Activated CD8-positive, alpha-beta memory T cell treated with anti-CD3 and anti-CD28 coated beads for 48 hours (primary cell): Measurements from ENCODE around the gene RAB25.
A peak's percentile ranks its signal among the peaks of the same experiment; 100 is the strongest.

Source experiments
- DNase-seq, 3 experiments: peaks; one replicate each; pipeline ENCODE4 v3.0.0-alpha.2; 2020; ENCODE audit warnings: low read depth in 2 of 3, low spot score in 2 of 3

The RAB25 gene

DNA sequence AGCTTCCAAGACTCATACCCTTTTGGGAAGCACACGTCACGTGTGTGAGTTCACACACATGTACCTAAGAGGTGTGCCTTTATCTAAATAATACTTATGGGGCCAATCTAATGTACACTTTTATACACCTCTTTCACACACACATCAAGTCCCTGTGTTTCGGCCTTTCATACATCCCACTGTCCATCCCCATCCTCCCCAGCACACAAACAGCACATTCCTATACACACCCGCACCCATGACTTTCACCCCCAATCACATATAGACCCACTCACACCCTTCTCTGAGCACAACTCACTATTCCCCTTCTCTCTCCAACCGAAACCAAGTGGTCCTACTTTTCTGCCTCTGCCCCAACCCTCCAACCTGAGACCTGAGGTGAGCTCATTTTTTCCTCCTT is 17.8 kb downstream of the RAB25 start:
- no peak for DNase-seq

DNA sequence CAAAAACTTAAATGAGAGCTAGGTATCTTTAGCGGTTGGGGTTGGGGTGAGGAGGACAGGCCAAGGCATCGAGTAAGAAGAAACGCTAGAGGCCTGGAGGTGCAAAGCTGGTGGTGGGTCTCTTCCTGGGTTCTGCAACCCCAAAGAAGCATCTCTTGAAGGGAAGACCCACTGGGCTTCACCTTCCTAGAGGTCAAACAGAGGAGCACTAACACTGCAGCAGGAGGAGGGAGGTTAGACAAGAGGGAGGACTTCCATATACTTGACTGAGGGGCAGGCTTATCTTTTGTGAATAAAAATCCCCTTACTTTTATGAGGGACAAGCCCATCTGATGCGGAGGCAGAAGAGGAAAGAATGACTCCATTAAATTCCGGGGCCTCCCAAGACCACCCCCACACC is 18.8 kb downstream of the RAB25 start:
- no peak for DNase-seq

DNA sequence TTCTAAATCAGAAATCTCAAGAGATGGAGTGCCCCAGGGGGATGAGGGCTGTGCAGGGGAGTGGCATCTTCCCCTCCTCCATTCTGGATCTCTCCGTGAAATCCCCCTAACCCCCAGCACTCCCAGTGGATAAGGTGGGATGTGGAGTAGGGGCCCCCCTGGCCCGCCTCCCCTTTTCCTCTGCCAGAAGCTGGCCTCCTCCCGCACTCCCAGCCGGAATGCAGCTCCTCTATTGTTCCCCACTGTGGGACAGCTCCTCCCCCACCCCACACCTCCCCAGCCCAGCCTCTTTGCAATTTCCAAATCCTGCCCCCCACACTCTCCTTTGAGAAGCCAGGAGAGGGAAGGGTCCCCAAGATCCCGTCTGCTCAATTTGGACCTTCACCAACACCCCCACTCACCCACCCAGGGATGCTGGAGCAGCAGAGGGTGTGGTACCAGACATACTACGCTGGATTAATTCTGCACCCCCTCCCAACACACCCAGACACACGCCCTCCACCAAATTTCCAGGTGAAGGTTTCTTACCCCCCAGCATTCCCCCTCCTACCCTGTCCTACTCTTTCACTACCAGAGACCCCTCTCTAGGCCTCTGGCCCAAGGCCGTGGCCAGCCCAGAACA is 19.4 kb downstream of the RAB25 start:
- no peak for DNase-seq

DNA sequence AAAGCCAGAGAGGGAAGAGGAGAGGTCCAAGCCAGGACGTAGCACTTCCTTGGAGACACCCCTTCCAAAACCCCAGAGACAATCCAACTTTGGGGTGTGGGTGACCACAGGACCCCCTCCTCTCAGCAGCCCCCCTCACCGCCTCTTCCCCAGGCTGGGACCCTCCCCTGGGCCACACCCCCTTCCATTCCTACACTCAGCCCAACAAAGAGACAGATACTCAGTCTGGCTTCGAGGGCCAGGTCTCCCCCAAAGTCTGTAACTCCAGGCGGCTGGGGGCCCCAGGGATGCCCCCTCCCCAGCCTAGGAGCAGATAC is 19.9 kb downstream of the RAB25 start:
- no peak for DNase-seq

DNA sequence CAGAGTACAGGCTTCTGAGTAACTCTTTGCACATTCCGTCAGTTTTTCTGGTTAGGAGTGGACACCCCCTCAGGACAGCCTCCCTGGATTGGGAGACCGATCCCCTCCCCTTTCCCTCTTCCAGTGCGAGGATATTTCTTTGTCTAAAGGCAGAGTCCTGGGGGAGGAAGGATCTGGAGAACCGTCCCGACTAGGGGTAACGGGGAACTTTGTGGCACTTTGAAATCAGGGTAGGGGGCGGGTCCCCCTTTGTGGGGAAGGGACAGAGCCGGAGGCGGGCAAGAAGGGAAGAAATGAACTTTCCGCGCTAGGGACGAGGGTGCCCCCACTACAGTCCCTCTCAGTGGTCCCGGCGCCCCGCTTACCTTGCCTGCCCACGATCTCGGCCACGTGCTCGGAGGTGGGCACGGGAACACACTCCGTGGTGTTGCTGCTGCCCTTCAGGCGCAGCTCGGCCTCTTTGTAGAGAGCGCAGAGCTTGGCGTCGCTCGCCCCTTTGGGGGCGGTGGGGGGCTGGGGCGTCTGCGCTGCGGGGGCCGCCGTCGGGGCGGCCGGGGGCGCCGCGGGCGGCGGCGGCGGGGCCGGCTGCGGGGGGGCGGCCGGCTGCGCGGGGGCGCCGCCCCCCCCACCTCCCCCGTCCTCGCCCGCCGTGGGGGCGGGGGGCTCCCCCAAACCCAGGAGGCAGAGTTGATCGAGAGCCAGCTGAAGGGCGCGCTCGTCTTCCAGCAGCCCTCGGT is 20.4 kb downstream of the RAB25 start:
- no peak for DNase-seq

DNA sequence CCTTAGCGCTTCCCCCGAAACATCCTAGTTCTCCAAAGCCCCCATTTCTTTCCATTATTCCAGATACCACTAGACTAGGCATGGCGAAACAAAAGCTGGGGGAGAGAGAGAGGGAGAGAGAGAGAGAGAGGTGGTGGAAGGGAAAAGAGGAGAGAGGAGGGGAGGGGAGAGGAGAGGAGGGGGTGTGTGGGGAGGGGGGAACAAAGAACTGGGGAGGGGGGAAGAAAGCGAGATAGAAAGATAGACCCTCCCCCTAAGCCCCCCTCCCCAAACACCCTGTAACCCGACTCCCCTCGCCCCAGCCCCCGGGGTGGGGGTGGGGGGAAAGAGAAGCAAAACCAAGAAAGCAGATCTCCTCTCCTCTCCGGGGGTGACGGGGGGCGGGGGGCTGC is 21.0 kb downstream of the RAB25 start:
- no peak for DNase-seq

DNA sequence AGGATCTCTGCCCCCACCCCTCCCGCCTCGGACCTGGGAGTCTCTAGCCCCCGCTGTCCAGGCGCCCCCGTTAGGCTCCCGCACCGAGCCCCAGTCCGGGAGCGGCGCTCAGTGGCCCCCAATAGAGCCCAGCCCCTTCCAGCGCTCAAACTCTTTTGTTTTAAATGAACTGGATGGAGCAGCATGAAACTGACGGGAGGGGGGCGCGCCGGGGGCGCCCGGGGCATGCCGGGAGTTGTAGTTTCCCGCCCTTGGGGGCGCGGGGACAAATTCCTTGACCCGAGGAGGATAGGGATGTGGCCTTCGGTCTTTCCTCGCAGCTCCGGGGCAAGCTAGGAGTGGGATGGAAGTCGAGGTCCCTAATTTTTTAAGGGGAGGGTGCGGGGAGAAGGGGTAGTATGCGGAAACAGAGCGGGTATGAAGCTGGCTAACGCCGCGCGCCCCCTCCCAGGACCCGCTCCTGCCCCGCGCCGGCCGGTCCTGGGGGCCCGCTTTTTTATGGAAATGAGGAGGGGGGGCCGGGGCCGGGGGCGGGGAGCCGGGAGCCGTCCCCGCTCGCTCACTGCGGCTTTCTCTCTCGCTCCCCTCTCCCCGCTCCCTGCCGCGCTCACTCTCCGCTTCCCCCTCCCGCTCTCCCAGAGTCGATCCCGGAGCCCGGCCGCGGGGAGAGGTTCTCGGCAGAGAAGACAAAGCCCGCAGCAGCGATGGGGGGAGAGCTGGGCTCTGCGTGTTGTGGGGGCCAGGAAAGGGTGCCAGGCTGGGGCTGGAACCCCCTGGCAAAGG is 21.5 kb downstream of the RAB25 start, which contains the start of gene MEX3A:
TSS of gene MEX3A (minus strand) at position 157 of the 783 bp plus-strand sequence. CDS start 467 bp downstream, outside the sequence.
- no peak for DNase-seq

DNA sequence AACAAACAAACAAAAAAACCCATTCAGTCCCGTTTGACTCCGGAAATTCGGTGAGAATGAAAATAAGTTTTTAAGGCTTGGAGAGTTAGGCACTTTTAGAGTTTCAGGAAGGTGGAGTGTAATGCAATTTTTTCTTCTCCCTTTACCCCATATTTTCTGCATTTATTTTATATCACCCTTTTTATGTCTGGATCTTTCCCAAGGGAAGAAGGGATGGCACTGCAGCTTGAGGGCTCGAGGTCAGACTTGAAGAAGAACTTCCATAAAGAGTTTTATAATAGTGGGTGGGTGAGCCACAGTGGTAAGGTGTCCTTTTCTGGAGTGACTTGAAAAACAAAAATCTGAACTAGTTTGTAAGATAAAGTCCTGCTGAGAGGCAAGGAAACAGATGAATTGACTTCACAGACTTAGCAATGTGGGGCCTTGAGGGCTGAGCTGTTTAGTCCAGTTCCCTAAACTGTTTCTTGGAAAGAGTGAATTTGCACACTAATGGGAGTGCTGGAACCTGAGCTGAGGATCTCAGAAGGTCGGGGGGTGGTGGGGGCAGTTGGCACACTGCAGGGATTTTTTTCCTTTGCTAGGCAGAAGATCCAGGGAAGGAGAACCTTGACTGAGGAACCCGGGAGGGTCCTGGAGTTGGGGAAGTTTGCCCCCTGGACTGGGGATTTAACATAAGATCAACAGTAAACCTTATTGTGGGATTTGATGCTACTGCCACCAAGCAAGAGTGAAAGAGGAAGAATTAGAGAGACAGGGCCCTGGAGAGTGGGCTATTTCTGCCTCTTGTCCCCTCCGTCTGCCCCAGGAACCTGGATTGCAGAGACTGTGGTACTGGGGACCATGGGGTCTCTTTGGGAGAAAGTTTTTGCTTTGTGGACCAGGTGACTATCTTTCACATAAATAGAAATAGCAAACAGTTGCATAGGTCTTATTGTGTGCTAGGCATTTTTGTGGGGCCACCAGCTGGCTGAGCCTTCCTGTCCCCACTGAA is 23.1 kb downstream of the RAB25 start:
- no peak for DNase-seq

DNA sequence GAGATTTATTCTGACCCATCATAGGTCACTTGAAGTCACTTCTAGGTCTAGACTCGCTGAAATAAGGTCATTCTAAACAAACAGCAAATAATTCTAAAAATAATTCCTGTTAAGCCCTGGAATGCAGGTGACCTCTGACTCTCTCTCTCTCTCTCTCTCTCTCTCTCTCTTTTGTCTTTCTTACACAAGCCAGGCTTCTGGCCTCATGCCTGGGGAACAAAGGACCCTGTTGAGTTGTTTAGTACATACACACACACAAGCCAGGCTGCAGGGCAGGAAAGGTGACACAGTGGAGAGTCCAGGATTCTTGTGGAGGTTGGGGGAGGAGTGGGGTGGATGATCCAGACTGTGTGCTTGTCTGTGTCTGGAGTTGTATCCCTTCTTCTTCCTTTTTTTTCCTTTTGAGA is 25.3 kb downstream of the RAB25 start:
- no peak for DNase-seq

DNA sequence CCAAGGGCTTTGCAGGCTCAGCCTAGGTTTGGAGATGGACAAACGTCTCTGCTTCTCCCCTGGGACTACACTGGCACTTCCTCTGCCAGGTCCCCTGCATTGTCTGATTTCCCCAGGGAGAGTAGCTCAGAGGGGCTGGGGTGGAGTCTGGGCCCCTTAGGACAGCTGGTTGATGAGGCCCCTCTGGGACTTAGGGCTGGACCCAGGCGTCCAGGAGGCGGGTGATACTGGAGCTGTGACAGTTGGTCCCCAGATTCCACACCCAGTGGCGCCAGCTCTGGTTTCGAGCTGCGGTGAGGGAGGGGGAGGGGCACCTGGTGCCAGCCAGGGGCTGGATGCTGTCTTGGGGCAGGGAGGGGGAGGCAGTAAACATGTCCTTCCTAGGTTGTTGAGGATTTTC is 28.7 kb downstream of the RAB25 start:
- no peak for DNase-seq

DNA sequence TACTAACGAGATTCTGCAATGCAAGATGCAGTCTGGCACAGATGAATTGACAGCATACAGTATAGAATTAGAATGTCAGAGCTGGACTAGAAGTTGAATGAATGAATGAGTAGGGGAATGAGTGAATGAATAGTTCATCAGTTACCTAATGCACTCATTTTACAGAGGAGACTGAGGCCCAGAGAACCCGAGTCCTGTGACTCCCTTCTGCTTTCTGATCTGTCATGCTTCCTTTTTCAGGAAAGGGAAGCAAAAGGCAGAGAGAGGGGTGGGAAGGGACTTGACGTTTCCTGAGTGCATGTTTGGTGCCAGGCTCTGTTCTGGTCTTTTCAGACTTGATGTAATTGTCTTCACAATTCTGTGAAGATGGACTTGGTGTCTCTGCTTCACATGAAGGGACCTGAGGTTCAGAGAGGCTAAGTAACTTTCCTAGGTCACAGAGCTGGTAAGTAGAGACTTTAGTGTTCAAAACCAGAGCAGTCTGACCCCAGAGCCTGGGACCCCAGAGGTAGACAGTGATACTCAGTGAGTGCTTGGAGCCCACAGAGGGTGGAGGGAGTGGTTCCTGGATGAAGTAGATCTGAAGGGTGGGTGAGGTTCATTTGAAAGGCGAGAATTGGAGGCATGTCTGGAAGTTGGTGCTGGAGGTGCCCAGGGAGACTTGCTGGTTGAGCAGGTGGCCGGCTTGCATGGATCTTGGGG is 29.3 kb downstream of the RAB25 start:
- DNase-seq: no peak

DNA sequence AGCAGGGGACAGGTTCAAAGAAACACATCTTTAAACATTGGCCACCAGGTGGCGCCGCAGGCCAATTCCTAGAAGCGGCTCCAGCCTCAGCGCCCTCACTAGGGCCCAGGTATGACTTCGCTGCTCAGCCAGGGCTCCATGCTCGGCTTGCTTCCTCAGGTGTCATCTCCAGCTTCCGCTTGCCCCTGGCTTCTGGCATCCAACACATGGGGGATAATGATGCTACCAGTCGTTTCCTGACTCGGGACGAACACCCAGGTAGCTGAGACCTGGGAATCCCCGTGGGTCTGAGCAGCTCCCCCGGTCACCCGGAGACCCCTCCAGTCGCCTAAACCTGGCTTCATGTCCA is 29.9 kb downstream of the RAB25 start:
- DNase-seq: peak; percentile 61 to 91 (median 89)

DNA sequence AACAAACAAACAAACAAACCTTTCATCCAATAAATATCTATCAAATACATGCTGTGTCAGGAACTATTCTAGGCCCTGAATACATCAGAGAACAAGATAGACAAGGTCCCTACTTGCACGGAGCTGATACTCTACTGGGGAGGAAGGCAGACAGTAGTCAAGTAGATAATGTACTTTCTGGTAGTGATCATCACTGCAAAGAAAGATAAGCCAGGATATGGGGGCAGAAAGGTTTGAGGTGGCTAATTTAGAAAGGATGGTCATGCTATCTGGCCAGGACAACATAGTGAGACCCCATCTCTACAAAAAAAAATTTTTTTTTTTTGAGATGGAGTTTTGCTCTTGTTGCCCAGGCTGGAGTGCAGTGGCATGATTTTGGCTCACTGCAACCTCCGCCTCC is 30.6 kb downstream of the RAB25 start:
- DNase-seq: no peak

DNA sequence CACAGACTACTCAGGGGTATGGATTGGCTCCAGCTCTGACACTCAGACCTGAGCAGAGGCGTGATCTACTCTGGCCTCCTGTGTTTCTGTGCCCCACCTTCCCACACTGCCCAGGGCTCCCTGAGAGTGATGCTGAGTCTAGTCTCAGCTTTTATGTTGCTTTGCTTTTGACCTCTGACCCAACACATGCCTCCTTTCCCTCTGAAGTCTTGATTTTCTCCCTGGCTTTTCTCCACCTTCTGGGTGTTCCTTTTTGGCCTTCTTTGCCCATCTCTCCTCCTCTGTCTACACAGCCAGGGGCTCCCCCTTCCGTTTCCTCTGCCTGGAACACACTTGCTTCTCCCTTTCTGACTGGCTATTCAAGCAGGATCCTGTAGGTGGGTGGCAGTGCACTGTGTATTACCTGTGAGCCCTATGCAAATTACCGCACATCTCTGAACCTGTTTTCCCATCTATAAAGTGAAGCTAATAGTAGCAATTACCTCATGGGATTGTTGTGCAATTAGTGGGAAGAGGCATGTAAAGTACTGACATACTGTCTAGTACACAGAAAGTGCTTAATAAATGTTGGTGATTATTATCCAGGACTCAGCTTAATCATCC is 35.0 kb downstream of the RAB25 start:
- DNase-seq: no peak

DNA sequence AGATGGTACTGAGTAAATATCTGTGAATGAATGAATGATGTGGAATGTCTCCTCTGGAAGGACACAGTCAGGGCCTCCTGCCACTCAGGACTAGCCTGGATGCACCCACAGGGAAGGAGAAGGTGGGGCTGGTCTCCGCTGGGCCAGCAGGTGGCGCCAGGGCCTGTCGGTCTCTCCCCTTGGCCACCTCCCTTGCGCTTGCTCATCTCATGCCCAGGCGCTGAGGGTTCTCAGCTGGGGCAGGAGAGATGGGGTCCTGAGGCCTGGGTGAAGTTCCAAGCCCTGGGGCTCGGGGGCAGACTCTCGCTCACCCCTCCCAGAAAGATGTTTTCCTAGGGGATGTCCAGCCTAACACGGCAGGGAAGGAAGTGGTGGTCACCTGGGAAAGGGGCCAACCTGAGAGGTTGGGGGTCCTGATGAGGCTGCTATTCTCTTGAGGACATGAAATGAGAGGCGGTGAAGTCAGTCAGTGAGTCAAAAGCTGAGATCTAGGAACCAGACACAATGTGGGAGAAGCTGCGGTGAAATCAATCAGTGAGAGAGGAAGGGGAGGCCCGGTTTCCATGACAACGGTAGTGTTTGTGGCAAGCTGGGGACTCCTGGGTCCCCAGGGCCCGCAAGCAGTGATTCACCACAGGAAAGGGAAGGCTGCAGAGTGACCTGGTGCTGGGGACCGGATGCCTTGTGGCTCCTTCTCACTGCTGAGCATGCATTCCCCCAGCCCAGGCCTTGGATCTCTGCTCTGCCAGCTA is 35.9 kb downstream of the RAB25 start:
- DNase-seq: peak; percentile 78 to 82 (median 81)

DNA sequence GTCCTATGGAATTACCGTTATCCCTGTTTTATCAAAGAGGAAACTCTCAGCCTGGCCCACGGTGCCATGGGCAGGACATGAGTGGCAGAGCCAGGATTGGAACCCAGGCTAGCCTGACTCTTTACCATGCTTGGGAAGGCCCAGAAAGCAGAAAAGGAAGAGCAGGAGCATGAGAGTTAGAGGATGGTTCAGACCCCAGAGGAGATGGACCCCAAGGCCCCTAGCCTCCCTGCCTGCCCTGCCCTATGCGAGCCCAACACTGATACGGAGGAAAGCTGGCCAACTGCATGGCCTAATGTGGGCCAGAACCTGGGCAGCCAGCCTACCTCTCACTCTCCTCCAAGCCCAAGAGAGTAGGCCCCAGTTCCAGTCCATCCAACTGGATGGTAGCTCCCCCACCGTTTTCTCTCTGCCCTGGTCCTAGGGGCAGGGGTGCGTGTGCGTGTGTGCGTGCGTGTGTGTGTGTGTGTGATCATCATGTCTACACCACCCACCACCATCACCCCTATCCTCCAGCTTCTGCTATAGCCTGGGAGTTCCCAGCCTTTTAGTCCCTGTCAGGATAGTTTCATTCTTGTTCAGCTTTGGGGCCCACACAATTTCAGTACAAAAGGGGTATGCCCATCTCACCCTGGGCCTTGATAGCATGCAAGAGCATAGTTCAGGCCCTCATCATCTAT is 36.7 kb downstream of the RAB25 start:
- DNase-seq: peak in 1 of 3 experiments; percentile 36

DNA sequence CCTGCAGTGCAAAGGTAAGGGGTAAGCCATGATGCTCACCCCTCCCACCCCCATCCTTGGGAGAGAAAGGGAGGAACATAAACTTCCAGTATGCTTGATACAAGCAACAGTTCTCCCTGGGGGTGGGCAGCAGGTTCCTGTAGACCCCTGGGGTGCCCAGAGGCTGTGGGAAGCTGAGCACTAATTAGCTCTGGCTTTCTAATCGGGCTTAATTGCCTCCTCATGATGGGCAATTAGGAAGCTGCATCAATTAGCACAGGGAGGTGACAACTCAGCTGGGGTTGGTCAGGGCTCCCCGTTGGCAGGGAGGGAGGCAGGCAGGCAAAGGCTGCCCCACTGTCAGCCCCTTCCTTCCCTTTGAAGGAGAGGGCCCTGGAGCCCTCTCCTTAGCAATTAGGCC is 37.8 kb downstream of the RAB25 start:
- no peak for DNase-seq

DNA sequence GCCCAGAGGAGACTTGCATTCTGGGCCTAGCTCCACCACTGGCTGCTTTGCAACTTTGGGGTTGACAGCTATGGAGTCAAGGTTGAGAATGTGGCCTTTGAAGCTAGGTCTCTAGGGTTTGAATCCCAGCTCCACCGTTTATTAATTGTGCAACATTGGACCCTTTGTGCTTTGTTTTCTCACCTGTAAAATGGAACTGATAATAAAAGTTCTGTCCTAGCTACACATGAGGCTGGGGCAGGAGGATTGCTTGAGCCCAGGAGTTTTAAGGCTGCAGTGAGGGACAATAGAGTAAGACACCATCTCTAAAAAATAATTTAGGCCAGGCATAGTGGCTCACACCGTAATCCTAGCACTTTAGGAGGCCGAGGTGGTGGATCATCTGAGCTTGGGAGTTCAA is 38.3 kb downstream of the RAB25 start:
- DNase-seq: no peak
